IPS-20b (cell line): Measurements from ENCODE around the gene CEP85.
"Not testable (repeated sequence)": the region's sequence is repeated elsewhere in the genome, so short reads cannot be mapped to it uniquely, and the experiment has no call there.

Experiments used
- H3K27ac ChIP-seq: one replicate; pipeline ENCODE4 v1.5.1; 2013; ENCODE audit warnings: low read length
- H3K27me3 ChIP-seq: 2 replicates; pipeline ENCODE4 v1.6.1; 2013; ENCODE audit warnings: mild to moderate bottlenecking, low read length, inconsistent platforms; ENCODE audit not compliant: insufficient read depth
- H3K36me3 ChIP-seq: 2 replicates; pipeline ENCODE4 v1.6.1; 2013; ENCODE audit warnings: low read depth, mild to moderate bottlenecking, inconsistent platforms, low read length, moderate library complexity; ENCODE audit not compliant: insufficient read depth
- H3K4me1 ChIP-seq: 2 replicates; pipeline ENCODE4 v1.6.1; 2013; ENCODE audit warnings: mild to moderate bottlenecking, control low read depth, inconsistent platforms, low read length, moderate library complexity; ENCODE audit not compliant: insufficient read depth
- H3K4me3 ChIP-seq: 2 replicates; pipeline ENCODE4 v1.5.1; 2013; ENCODE audit warnings: mild to moderate bottlenecking, low read length, inconsistent platforms
- H3K9ac ChIP-seq: 2 replicates; pipeline ENCODE4 v1.6.1; 2013; ENCODE audit warnings: low read depth, mild to moderate bottlenecking, inconsistent platforms, low read length, moderate library complexity
- H3K9me3 ChIP-seq: 2 replicates; pipeline ENCODE4 v1.6.1; 2013; ENCODE audit warnings: mild to moderate bottlenecking, low read depth, low read length, inconsistent platforms; ENCODE audit not compliant: insufficient read depth

The CEP85 gene

GRCh38 chr1:26307966-26308899 is 74.2 kb downstream of the CEP85 start:
- H3K9me3 ChIP-seq, H3K27ac ChIP-seq, H3K4me3 ChIP-seq, H3K9ac ChIP-seq, H3K27me3 ChIP-seq, H3K36me3 ChIP-seq, H3K4me1 ChIP-seq: not testable (repeated sequence)

- no peak overlapping the region for H3K4me3 ChIP-seq
Measured at GRCh38 chr1:26314501-26314900, 80.5 kb downstream of the CEP85 start.

GRCh38 chr1:26315874-26316850 is 82.2 kb downstream of the CEP85 start:
- Histone ChIP-seq H3K4me1 (peaks cover 13% of the 10 kb centered on the region), H3K27me3 (no peaks in the 10 kb centered on the region), H3K9me3 (no peaks in the 10 kb centered on the region), H3K36me3 (0 out of 2 replicates have a peak, but pooled peaks cover 2% of the 10 kb centered on the region), H3K9ac (no peak overlapping the region), H3K4me3 (no peak overlapping the region), H3K27ac (no peak overlapping the region)

More at GRCh38 chr1:26314501-26314900, 80.5 kb downstream of the CEP85 start:
- H3K9ac ChIP-seq, result no peak overlapping the region
- no peaks in the 10 kb centered on the region for H3K27me3 ChIP-seq
- H3K9me3 ChIP-seq, result no peaks in the 10 kb centered on the region
- peaks cover 13% of the 10 kb centered on the region for H3K4me1 ChIP-seq
- no peak overlapping the region for H3K27ac ChIP-seq
- no peaks in the 10 kb centered on the region for H3K36me3 ChIP-seq

- Histone ChIP-seq H3K4me1 (peaks cover 13% of the 10 kb centered on the region), H3K27me3 (no peaks in the 10 kb centered on the region), H3K9ac (peak overlapping the region; percentile 29; the same call in 1 of the 2 replicates), H3K27ac (no peak overlapping the region), H3K4me3 (no peak overlapping the region), H3K9me3 (no peaks in the 10 kb centered on the region), H3K36me3 (0 out of 2 replicates have a peak, but pooled peaks cover 10% of the 10 kb centered on the region)
Measured at GRCh38 chr1:26317146-26317545, 83.1 kb downstream of the CEP85 start.

- Histone ChIP-seq H3K4me1 (peaks cover 13% of the 10 kb centered on the region), H3K27me3 (no peaks in the 10 kb centered on the region), H3K27ac (no peak within 1 kb of the TSS), H3K4me3 (no peak within 1 kb of the TSS), H3K36me3 (peaks cover 16% of the 10 kb centered on the region), H3K9ac (peak within 1 kb of the TSS; percentile 29; the same call in 1 of the 2 replicates), H3K9me3 (no peaks in the 10 kb centered on the region)
Measured at GRCh38 chr1:26317612-26318337, 83.8 kb downstream of the CEP85 start, which contains the start of gene CD52. CD52 (plus strand) TSS chr1:26317958; CDS start chr1:26318018, 60 bp downstream.

- H3K27me3 ChIP-seq, result no peaks in the 10 kb centered on the region
Measured at GRCh38 chr1:26318338-26319064, 84.5 kb downstream of the CEP85 start.

GRCh38 chr1:26320896-26321295 is 86.9 kb downstream of the CEP85 start:
- peaks cover 44% of the 10 kb centered on the region for H3K36me3 ChIP-seq
- no peak overlapping the region for H3K4me3 ChIP-seq
- H3K27me3 ChIP-seq, result no peaks in the 10 kb centered on the region
- no peaks in the 10 kb centered on the region for H3K9me3 ChIP-seq
- no peak overlapping the region for H3K27ac ChIP-seq
- H3K9ac ChIP-seq, result no peak overlapping the region; the same call in 1 of the 2 replicates
- peaks cover 10% of the 10 kb centered on the region for H3K4me1 ChIP-seq

More at GRCh38 chr1:26318338-26319064, 84.5 kb downstream of the CEP85 start:
- H3K36me3 ChIP-seq, result peaks cover 23% of the 10 kb centered on the region
- H3K27ac ChIP-seq, result no peak overlapping the region
- H3K4me1 ChIP-seq, result peaks cover 13% of the 10 kb centered on the region
- no peak overlapping the region for H3K4me3 ChIP-seq
- 0 out of 2 replicates have a peak overlapping the region, but pooled peaks have one; percentile 29 for H3K9ac ChIP-seq
- no peaks in the 10 kb centered on the region for H3K9me3 ChIP-seq

GRCh38 chr1:26321315-26322041 is 87.5 kb downstream of the CEP85 start:
- Histone ChIP-seq H3K9me3 (no peaks in the 10 kb centered on the region), H3K9ac (peak overlapping the region; percentile 58; the same call in 1 of the 2 replicates), H3K4me3 (no peak overlapping the region), H3K4me1 (peaks cover 10% of the 10 kb centered on the region), H3K27me3 (no peaks in the 10 kb centered on the region), H3K36me3 (peaks cover 45% of the 10 kb centered on the region), H3K27ac (no peak overlapping the region)

GRCh38 chr1:26322042-26322331 is 88.0 kb downstream of the CEP85 start:
- H3K9me3 ChIP-seq, result no peaks in the 10 kb centered on the region
- H3K4me1 ChIP-seq, result peaks cover 10% of the 10 kb centered on the region
- H3K27ac ChIP-seq, result no peak overlapping the region
- H3K27me3 ChIP-seq, result no peaks in the 10 kb centered on the region
- no peak overlapping the region for H3K4me3 ChIP-seq
- H3K36me3 ChIP-seq, result peaks cover 45% of the 10 kb centered on the region
- H3K9ac ChIP-seq, result no peak overlapping the region

GRCh38 chr1:26323382-26323781 is 89.4 kb downstream of the CEP85 start:
- Histone ChIP-seq H3K27ac (no peak overlapping the region), H3K9ac (no peak overlapping the region), H3K36me3 (peaks cover 49% of the 10 kb centered on the region), H3K4me1 (no peaks in the 10 kb centered on the region), H3K9me3 (no peaks in the 10 kb centered on the region), H3K27me3 (no peaks in the 10 kb centered on the region), H3K4me3 (no peak overlapping the region)
